ENCODE measurements around the gene PERM1.
"Not testable (repeated sequence)": the region's sequence is repeated elsewhere in the genome, so short reads cannot be mapped to it uniquely, and the experiment has no call there.

PERM1 gene

DNA sequence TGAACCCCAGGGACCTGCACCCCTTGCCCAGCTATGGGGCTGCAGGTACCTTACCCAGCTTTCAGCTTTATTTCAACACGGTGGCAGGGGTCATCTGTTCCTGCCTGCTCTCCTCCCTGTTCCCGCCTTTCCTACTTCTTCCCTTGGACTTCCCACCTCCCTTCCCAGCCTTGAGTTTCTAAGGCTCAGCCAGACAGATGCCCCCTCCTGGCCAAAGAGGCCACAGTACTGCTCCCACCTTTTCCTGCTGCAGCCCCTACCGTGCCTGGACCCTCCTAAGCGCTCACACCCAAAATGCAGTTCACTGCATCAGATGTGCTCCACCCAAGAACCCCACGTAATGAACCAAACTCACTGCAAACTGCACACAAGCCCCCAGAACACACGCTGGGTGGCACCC lies 30.5 kb downstream of the PERM1 start:
- in situ Hi-C loops (cut with MboI; ENCODE audit: low pct_unique_long_range_greater_than_20kb, low sequenced_read_pairs, unreplicated experiment) = no loop called here

DNA sequence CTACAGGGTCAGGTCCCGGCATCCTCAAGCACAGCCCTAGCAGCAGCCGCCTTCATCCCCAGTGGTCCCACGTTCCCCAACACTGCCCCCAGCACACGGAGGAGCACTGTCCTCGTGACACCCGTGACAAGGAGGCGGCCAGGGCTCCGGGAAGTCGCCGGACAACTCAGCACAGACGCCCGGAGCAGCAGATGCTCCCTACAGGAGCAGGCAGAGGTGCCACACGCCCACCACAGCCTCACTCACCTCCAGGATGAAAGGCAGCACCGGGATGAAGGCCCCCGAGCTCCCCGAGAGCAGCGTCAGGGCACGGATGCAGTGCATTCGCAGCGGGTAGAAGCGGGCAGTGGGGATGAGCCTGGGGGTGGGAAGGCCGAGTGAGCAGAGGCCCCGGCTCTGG lies 31.0 kb downstream of the PERM1 start:
- no peak for DNase-seq (ENCODE audit: low spot score)
- TF ChIP-seq, protein P1, sequence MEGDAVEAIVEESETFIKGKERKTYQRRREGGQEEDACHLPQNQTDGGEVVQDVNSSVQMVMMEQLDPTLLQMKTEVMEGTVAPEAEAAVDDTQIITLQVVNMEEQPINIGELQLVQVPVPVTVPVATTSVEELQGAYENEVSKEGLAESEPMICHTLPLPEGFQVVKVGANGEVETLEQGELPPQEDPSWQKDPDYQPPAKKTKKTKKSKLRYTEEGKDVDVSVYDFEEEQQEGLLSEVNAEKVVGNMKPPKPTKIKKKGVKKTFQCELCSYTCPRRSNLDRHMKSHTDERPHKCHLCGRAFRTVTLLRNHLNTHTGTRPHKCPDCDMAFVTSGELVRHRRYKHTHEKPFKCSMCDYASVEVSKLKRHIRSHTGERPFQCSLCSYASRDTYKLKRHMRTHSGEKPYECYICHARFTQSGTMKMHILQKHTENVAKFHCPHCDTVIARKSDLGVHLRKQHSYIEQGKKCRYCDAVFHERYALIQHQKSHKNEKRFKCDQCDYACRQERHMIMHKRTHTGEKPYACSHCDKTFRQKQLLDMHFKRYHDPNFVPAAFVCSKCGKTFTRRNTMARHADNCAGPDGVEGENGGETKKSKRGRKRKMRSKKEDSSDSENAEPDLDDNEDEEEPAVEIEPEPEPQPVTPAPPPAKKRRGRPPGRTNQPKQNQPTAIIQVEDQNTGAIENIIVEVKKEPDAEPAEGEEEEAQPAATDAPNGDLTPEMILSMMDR (IDR thresholded peaks at IDR 0.05; ENCODE audit: extremely low read depth, insufficient read depth, missing control alignments) = no peak
- in situ Hi-C loops (cut with MboI; ENCODE audit: low pct_unique_long_range_greater_than_20kb, low sequenced_read_pairs, unreplicated experiment) = no loop called here

More for the DNA sequence above, 30.5 kb downstream of the PERM1 start:
- TF ChIP-seq, protein P1 (IDR thresholded peaks at IDR 0.05; ENCODE audit: extremely low read depth, insufficient read depth, missing control alignments) = peak; percentile 6
- no peak for DNase-seq (ENCODE audit: low spot score)

- in situ Hi-C loops (cut with MboI; ENCODE audit: low pct_unique_long_range_greater_than_20kb, low sequenced_read_pairs, unreplicated experiment) = no loop called here
- TF ChIP-seq, protein P1 (IDR thresholded peaks at IDR 0.05; ENCODE audit: extremely low read depth, insufficient read depth, missing control alignments) = no peak
- no peak for DNase-seq (ENCODE audit: low spot score)
Observed at GRCh38 chr1:950268-950667, 31.6 kb downstream of the PERM1 start.

GRCh38 chr1:947958-948357 lies 33.9 kb downstream of the PERM1 start:
- in situ Hi-C loops (cut with MboI; ENCODE audit: low pct_unique_long_range_greater_than_20kb, low sequenced_read_pairs, unreplicated experiment) = no loop called here

DNA sequence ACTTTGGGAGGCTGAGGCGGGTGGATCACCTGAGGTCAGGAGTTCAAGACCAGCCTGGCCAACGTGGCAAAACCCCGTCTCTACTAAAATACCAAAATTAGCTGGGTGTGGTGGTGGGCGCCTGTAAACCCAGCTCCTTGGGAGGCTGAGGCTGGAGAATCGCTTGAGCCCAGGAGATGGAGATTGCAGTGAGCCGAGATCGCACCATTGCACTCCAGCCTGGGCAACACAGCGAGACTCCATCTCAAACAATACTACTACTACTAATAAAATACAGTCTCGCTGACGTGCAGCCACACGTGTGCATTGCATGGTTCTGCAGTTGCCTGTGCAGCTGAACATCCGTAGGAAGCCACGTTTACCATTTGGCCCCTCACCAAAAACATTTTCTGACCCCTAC lies 35.1 kb downstream of the PERM1 start:
- in situ Hi-C loops (cut with MboI; ENCODE audit: low pct_unique_long_range_greater_than_20kb, low sequenced_read_pairs, unreplicated experiment); DNase-seq (ENCODE audit: low spot score): not testable (repeated sequence)

More at GRCh38 chr1:947958-948357, 33.9 kb downstream of the PERM1 start:
- DNase-seq (ENCODE audit: low spot score) = no peak
- TF ChIP-seq, protein P1 (IDR thresholded peaks at IDR 0.05; ENCODE audit: extremely low read depth, insufficient read depth, missing control alignments) = no peak

DNA sequence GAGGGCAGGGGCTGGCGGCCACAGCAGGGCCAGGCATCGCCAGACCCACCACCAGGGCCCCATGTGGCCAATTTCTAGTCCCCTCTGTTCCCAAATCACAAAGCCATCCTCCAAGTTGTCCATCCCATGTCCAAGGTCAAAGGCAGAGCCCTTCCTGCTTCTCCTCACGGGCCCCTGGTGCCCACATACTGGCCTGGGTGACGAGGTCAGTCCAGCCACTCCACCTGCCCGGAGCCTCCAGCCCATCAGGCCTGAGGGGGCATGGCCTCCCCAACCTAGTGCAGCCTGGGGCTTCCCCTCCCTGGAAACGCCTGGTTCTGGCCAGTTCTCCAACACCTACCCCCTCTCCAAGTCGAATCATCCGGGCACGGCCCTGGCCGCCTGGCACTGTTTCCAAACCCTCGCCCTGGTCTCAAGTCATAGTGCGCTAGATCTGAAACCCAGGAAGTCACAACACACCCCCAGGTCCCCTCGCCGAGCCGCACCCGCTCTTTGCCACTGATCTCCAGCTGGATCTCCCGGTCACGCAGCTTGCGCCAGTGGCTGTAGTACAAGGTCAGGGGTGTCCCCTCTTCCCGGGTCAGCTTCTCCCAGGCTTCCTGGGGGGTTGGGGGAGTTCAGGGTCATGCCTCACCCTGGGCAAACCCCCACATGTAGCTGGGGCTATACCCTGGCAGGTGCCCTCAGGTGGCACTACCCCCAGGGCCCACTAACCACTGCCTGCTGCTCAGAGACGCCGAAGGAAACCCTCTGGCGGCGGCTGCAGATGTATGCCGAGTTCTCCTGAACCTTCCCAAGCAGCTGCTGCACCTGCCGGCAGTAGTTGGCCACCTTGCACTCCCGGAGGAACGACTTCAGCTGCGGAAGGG lies 36.0 kb downstream of the PERM1 start:
- TF ChIP-seq, protein P1 (IDR thresholded peaks at IDR 0.05; ENCODE audit: extremely low read depth, insufficient read depth, missing control alignments) = no peak
- in situ Hi-C loops (cut with MboI; ENCODE audit: low pct_unique_long_range_greater_than_20kb, low sequenced_read_pairs, unreplicated experiment) = no loop called here
- DNase-seq (ENCODE audit: low spot score) = no peak

Data from GM13977 (cell line).